Cardiac muscle cell (in vitro differentiated cells and primary cell): ENCODE results near the gene CTNND2. TPM values are rescaled to one million over a fixed set of nuclear protein-coding genes. Genes with fewer than 3 reads are reported as not detected.

Experiments
- DNase-seq, 2 donors: peaks; one replicate each; pipeline versions ENCODE4 v3.0.0 to v3.0.0-alpha.2; 2010 to 2017; ENCODE audit warnings: low read depth in 1 of 2, low spot score in 1 of 2
- H3K27ac ChIP-seq: fragments of 200-600 bp; sonication (generic); 2 replicates; pipeline ENCODE4 v1.5.1; 2016
- H3K27me3 ChIP-seq: fragments of 200-600 bp; sonication (generic); 2 replicates; pipeline ENCODE4 v1.6.0; 2016; ENCODE audit warnings: control low read depth
- H3K36me3 ChIP-seq: fragments of 200-600 bp; sonication (generic); 2 replicates; pipeline ENCODE4 v1.5.1; 2016; ENCODE audit warnings: control low read depth
- H3K4me1 ChIP-seq: fragments of 200-600 bp; sonication (generic); 2 replicates; pipeline ENCODE4 v1.8.1; 2017; ENCODE audit warnings: low read depth, mild to moderate bottlenecking, mixed run types
- H3K4me3 ChIP-seq: fragments of 200-600 bp; sonication (generic); 2 replicates; pipeline ENCODE4 v1.5.1; 2016; ENCODE audit warnings: mild to moderate bottlenecking
- H3K9me3 ChIP-seq: fragments of 200-600 bp; sonication (generic); 2 replicates; pipeline ENCODE4 v1.5.1; 2017; ENCODE audit warnings: low read depth, mild to moderate bottlenecking, control low read depth
- CTCF ChIP-seq: IDR thresholded peaks from 2 replicates; pipeline ENCODE4 v1.5.1; 2012; ENCODE audit warnings: low read depth, mild to moderate bottlenecking, low read length
- polyA plus RNA-seq: library from polyadenylated mRNA; unstranded; fragments of >200 nt; fragmentation: Nextera tagmentation; extraction: Ambion mirVana; gene quantifications from 2 replicates; pipeline ENCODE4 v1.2.1, GENCODE V29; 2016
- total RNA-seq: library from RNA; depleted of rRNA; stranded (reverse); fragments of >200 nt; gene quantifications from 2 replicates; pipeline ENCODE4 v1.2.3, GENCODE V29; 2016

CTNND2 gene
- total and polyA plus RNA-seq, 2 experiments from 2014 or later, result 11.0 to 12.7 TPM

- no peaks in the 10 kb centered on the region for H3K27me3 ChIP-seq
- H3K4me3 ChIP-seq, result no peak overlapping the region
- no peak overlapping the region for H3K27ac ChIP-seq
- no peaks in the 10 kb centered on the region for H3K4me1 ChIP-seq
- H3K9me3 ChIP-seq, result no peaks in the 10 kb centered on the region
- H3K36me3 ChIP-seq, result no peaks in the 10 kb centered on the region
- no peak for DNase-seq
- TF ChIP-seq CTCF, result no peak
Observed at GRCh38 chr5:11302663-11303062, 601.6 kb downstream of the CTNND2 start.

- Histone ChIP-seq H3K4me3 (no peak overlapping the region), H3K27me3 (no peaks in the 10 kb centered on the region), H3K9me3 (no peaks in the 10 kb centered on the region), H3K4me1 (no peaks in the 10 kb centered on the region), H3K36me3 (no peaks in the 10 kb centered on the region), H3K27ac (no peak overlapping the region)
- no peak for TF ChIP-seq CTCF
- DNase-seq, result no peak
Observed at GRCh38 chr5:11301171-11301570, 603.1 kb downstream of the CTNND2 start.

GRCh38 chr5:11300736-11301135 lies 603.5 kb downstream of the CTNND2 start:
- Histone ChIP-seq H3K27me3 (no peaks in the 10 kb centered on the region), H3K36me3 (no peaks in the 10 kb centered on the region), H3K4me3 (no peak overlapping the region), H3K27ac (no peak overlapping the region), H3K9me3 (no peaks in the 10 kb centered on the region), H3K4me1 (no peaks in the 10 kb centered on the region)
- no peak for TF ChIP-seq CTCF
- no peak for DNase-seq

- Histone ChIP-seq H3K4me1 (no peaks in the 10 kb centered on the region), H3K27ac (no peak overlapping the region), H3K36me3 (no peaks in the 10 kb centered on the region), H3K4me3 (no peak overlapping the region), H3K27me3 (no peaks in the 10 kb centered on the region), H3K9me3 (no peaks in the 10 kb centered on the region)
- DNase-seq, result no peak
- TF ChIP-seq CTCF, result no peak
Observed at GRCh38 chr5:11298877-11299276, 605.4 kb downstream of the CTNND2 start.

- Histone ChIP-seq H3K27ac (no peak overlapping the region), H3K4me1 (no peaks in the 10 kb centered on the region), H3K4me3 (no peak overlapping the region), H3K27me3 (no peaks in the 10 kb centered on the region), H3K36me3 (no peaks in the 10 kb centered on the region), H3K9me3 (no peaks in the 10 kb centered on the region)
- DNase-seq, result no peak
- TF ChIP-seq CTCF, result no peak
Observed at GRCh38 chr5:11293523-11293922, 610.7 kb downstream of the CTNND2 start.
